ENCODE measurements around the gene GPSM3. TPM values are rescaled to one million over a fixed set of nuclear protein-coding genes. Genes with fewer than 3 reads are reported as not detected.

GPSM3 gene
- total and polyA plus RNA-seq, 8 donors = 0.59 to 10.1 (median 4.5) TPM

GRCh38 chr6:32168350-32168749 is 24.1 kb downstream of the GPSM3 start:
- Histone ChIP-seq H3K27ac (no peak overlapping the region), H3K4me3 (no peak overlapping the region), H3K36me3 (no peaks in the 10 kb centered on the region), H3K4me1 (no peaks in the 10 kb centered on the region), H3K9me3 (no peaks in the 10 kb centered on the region), H3K27me3 (no peaks in the 10 kb centered on the region)
- TF ChIP-seq CTCF (IDR thresholded peaks at IDR 0.05) = no peak
- FAIRE-seq = no peak
- peak in 1 of 4 donors; percentile 5 for ATAC-seq
- peak in 1 of 6 donors; percentile 25 for DNase-seq
- intact Hi-C loops (cut with DNase I) = loop anchor here in 1 of 3 donors (10.0 kb wide), 1 partner anchor 54 kb away; no protein-coding TSS in a partner anchor
- 83 to 94% methylated on average over 2 of the region's 2 CpGs for WGBS, 2 donors

GRCh38 chr6:32167761-32168262 is 24.6 kb downstream of the GPSM3 start:
- TF ChIP-seq CTCF (IDR thresholded peaks at IDR 0.05) = no peak
- DNase-seq = peak in 1 of 6 donors; percentile 11
- Histone ChIP-seq H3K9me3 (no peaks in the 10 kb centered on the region), H3K4me1 (no peaks in the 10 kb centered on the region), H3K36me3 (no peaks in the 10 kb centered on the region), H3K27ac (no peak overlapping the region), H3K27me3 (no peaks in the 10 kb centered on the region), H3K4me3 (no peak overlapping the region)
- WGBS, 2 donors = 47 to 52% methylated on average over 6 of the region's 6 CpGs
- no peak for ATAC-seq
- intact Hi-C loops (cut with DNase I) = loop anchor here in 1 of 3 donors (10.0 kb wide), 1 partner anchor 53 kb away; no protein-coding TSS in a partner anchor
- no peak for FAIRE-seq

- peak in 1 of 6 donors; percentile 49 for DNase-seq
These were observed 25.2 kb downstream of the GPSM3 start for GRCh38 chr6:32167154-32167760.

GRCh38 chr6:32166411-32167061 is 25.9 kb downstream of the GPSM3 start:
- H3K27me3 ChIP-seq = no peaks in the 10 kb centered on the region
- H3K9me3 ChIP-seq = no peaks in the 10 kb centered on the region
- FAIRE-seq (no peak), ATAC-seq (peak in 1 of 4 donors; percentile 13), DNase-seq (peak in 1 of 6 donors; percentile 73)
- no peak overlapping the region for H3K4me3 ChIP-seq
- intact Hi-C loops (cut with DNase I) = loop anchor here in 1 of 3 donors (10.0 kb wide), 1 partner anchor 52 kb away; no protein-coding TSS in a partner anchor
- 91% methylated on average over 30 of the region's 30 CpGs for WGBS, 2 donors
- H3K4me1 ChIP-seq = no peaks in the 10 kb centered on the region
- H3K27ac ChIP-seq = no peak overlapping the region
- TF ChIP-seq CTCF (IDR thresholded peaks at IDR 0.05) = no peak
- no peaks in the 10 kb centered on the region for H3K36me3 ChIP-seq

More at GRCh38 chr6:32167154-32167760, 25.2 kb downstream of the GPSM3 start:
- ATAC-seq (no peak), FAIRE-seq (no peak)
- intact Hi-C loops (cut with DNase I) = loop anchor here in 1 of 3 donors (10.0 kb wide), 1 partner anchor 52 kb away; no protein-coding TSS in a partner anchor
- H3K4me3 ChIP-seq = no peak overlapping the region
- H3K36me3 ChIP-seq = no peaks in the 10 kb centered on the region
- TF ChIP-seq CTCF (IDR thresholded peaks at IDR 0.05) = no peak
- WGBS, 2 donors = 88 to 89% methylated on average over 28 to 32 of the region's 32 CpGs
- H3K4me1 ChIP-seq = no peaks in the 10 kb centered on the region
- no peaks in the 10 kb centered on the region for H3K9me3 ChIP-seq
- H3K27ac ChIP-seq = no peak overlapping the region
- H3K27me3 ChIP-seq = no peaks in the 10 kb centered on the region
